Activated CD8-positive, alpha-beta T cell treated with anti-CD3 and anti-CD28 coated beads, Interleukin-2, amount 10 ng/mL, durations not matched to agents 7 days and 5 days (primary cell): ENCODE results near the gene CLDN5. TPM values are rescaled to one million over a fixed set of nuclear protein-coding genes. Genes with fewer than 3 reads are reported as not detected.

Experiments
- ATAC-seq: fragments of 150-1000 bp; cut with Tn5 transposase; one replicate; pipeline ENCODE4 v1.10.0; 2021; ENCODE audit warnings: moderate library complexity
- CTCF ChIA-PET: fragments of 350-600 bp; sonication (Branson Sonifier 250); formaldehyde crosslinking; loops from one replicate; lab custom pipeline; 2021; ENCODE audit warnings: antibody characterized with exemption; lab: Charles Lee
- POLR2A ChIA-PET: fragments of 350-600 bp; sonication (Branson Sonifier 250); formaldehyde crosslinking; loops from one replicate; lab custom pipeline; 2021; ENCODE audit warnings: antibody characterized with exemption; lab: Charles Lee
- DNase-seq: peaks from one replicate; pipeline ENCODE4 v3.0.0-alpha.2; 2020
- H3K27ac Mint-ChIP-seq: one replicate; pipeline ENCODE4 v1.8.0; 2021; ENCODE audit warnings: mild to moderate bottlenecking, mixed read lengths
- H3K27me3 Mint-ChIP-seq: one replicate; pipeline ENCODE4 v1.8.0; 2021; ENCODE audit warnings: low read depth, mixed read lengths
- H3K36me3 Mint-ChIP-seq: one replicate; pipeline ENCODE4 v1.8.0; 2021; ENCODE audit warnings: low read depth, mixed read lengths
- H3K4me1 Mint-ChIP-seq: one replicate; pipeline ENCODE4 v1.8.0; 2021; ENCODE audit warnings: low read depth, mixed read lengths
- H3K4me3 Mint-ChIP-seq: one replicate; pipeline ENCODE4 v1.8.0; 2021; ENCODE audit warnings: mild to moderate bottlenecking, mixed read lengths
- H3K9me3 Mint-ChIP-seq: one replicate; pipeline ENCODE4 v1.8.0; 2022; ENCODE audit warnings: mixed read lengths; ENCODE audit not compliant: insufficient read depth
- total RNA-seq, 2 experiments: library from RNA; stranded (reverse); gene quantifications; one replicate each; pipeline ENCODE4 v1.2.3, GENCODE V29; 2021

Gene CLDN5
- total RNA-seq, 2 experiments from 2014 or later = not detected

DNA sequence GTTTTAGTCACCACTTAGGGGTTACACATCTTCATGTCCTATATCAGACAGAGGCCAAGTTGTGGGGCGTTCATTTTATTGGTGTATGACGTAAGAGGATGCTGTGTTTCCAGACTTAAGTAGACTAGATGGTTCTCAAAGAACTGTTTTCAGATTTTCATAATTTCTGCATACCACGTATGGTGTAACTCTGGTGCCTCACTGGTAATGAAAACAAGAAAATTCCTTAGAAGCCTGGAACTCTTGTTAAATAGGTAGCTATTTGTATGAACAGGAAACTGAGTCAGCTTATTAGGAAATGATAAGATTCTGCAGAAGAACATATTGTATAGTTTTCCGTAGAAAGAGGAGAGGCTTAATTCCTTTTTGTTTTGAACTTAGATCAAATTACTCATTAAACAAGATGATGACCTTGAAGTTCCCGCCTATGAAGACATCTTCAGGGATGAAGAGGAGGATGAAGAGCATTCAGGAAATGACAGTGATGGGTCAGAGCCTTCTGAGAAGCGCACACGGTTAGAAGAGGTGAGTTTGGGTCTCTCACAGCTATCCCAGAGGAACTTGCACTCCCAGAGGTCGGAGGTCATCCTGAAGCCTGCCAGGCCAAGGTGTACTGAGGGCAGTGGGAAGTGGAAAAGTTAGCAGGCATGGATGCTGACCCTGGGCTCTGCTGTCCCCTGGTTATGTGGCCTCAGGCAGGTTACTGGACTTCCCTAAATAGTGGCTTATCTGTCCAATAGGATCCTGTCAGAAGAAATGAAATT is 40.5 kb downstream of the CLDN5 start:
- ChIA-PET CTCF (no interaction called here), POLR2A (no interaction called here)
- peaks cover 14% of the 10 kb centered on the region for H3K4me1 Mint-ChIP-seq
- no peaks in the 10 kb centered on the region for H3K9me3 Mint-ChIP-seq
- peaks cover 51% of the 10 kb centered on the region for H3K36me3 Mint-ChIP-seq
- H3K27ac Mint-ChIP-seq = peak overlapping the region; percentile 65
- H3K4me3 Mint-ChIP-seq = no peak overlapping the region
- DNase-seq (no peak), ATAC-seq (no peak)
- H3K27me3 Mint-ChIP-seq = no peaks in the 10 kb centered on the region

DNA sequence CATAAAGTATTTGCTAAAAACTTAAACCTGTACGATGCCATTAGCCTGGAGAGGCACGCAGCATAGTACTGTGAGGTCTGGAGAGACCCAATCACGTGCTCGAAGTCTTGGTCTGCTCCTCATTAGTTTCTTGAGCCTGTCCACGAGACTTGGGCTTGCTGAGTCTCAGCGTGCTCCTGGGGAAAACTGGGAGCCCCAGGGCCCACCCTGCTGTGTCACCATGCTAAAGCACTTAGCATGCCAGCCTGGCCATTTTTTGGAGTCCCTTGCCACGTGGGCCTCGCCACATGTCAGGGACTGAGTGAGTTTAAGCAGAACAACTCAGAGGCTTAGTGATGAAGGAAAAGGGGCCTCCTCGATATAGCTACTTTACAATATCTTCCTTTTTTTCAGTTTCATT is 41.9 kb downstream of the CLDN5 start:
- no peaks in the 10 kb centered on the region for H3K27me3 Mint-ChIP-seq
- no peak for DNase-seq
- H3K27ac Mint-ChIP-seq = no peak overlapping the region
- ChIA-PET CTCF (no interaction called here), POLR2A (no interaction called here)
- H3K9me3 Mint-ChIP-seq = no peaks in the 10 kb centered on the region
- no peak overlapping the region for H3K4me3 Mint-ChIP-seq
- peaks cover 21% of the 10 kb centered on the region for H3K4me1 Mint-ChIP-seq
- ATAC-seq = no peak
- peaks cover 41% of the 10 kb centered on the region for H3K36me3 Mint-ChIP-seq

- Mint-ChIP-seq H3K36me3 (peaks cover 39% of the 10 kb centered on the region), H3K27ac (no peak overlapping the region), H3K27me3 (no peaks in the 10 kb centered on the region), H3K4me3 (peak overlapping the region; percentile 99), H3K9me3 (no peaks in the 10 kb centered on the region), H3K4me1 (peaks cover 27% of the 10 kb centered on the region)
- no peak for DNase-seq
- ChIA-PET CTCF (interaction anchor here (1.8 to 2.4 kb wide), 2 partner anchors 8 to 149 kb away, joined by 5 to 15 read pairs; no protein-coding TSS in a partner anchor), POLR2A (interaction anchor here (0.6 to 3.5 kb wide), 5 partner anchors 9 to 149 kb away, joined by 3 to 20 read pairs (median 5); partner anchors contain the start of genes HIRA and MRPL40)
- no peak for ATAC-seq
These were observed 43.4 kb downstream of the CLDN5 start for GRCh38 chr22:19480789-19481188.

- Mint-ChIP-seq H3K36me3 (peaks cover 41% of the 10 kb centered on the region), H3K4me1 (peaks cover 31% of the 10 kb centered on the region), H3K27me3 (no peaks in the 10 kb centered on the region), H3K27ac (peak overlapping the region; percentile 98), H3K9me3 (no peaks in the 10 kb centered on the region), H3K4me3 (peak overlapping the region; percentile 99)
- ChIA-PET POLR2A (interaction anchor here (0.6 to 3.5 kb wide), 15 partner anchors 10 to 1330 kb away, joined by 3 to 20 read pairs (median 4); partner anchors contain the start of genes C22orf39, ESS2, HIRA and MRPL40), CTCF (interaction anchor here (1.0 to 2.4 kb wide), 5 partner anchors 9 to 301 kb away, joined by 3 to 15 read pairs (median 5); partner anchors contain the start of gene SLC25A1)
- DNase-seq = no peak
- ATAC-seq = no peak
These were observed 44.0 kb downstream of the CLDN5 start for GRCh38 chr22:19480173-19480568.

- Mint-ChIP-seq H3K4me1 (peaks cover 30% of the 10 kb centered on the region), H3K4me3 (peak within 1 kb of the TSS; percentile 99), H3K36me3 (peaks cover 35% of the 10 kb centered on the region), H3K9me3 (no peaks in the 10 kb centered on the region), H3K27me3 (no peaks in the 10 kb centered on the region), H3K27ac (peak within 1 kb of the TSS; percentile 98)
- ATAC-seq (peak; percentile 94), DNase-seq (peak; percentile 98)
- ChIA-PET POLR2A (interaction anchor here (0.5 to 3.5 kb wide), 18 partner anchors 10 to 1330 kb away, joined by 3 to 20 read pairs (median 4); partner anchors contain the start of genes C22orf39, DGCR2, ESS2 and HIRA), CTCF (interaction anchor here (1.0 to 2.4 kb wide), 6 partner anchors 10 to 300 kb away, joined by 3 to 15 read pairs (median 4); partner anchors contain the start of gene SLC25A1)
These were observed 44.6 kb downstream of the CLDN5 start, which contains the start of gene CDC45 for GRCh38 chr22:19479355-19480172. CDC45 (plus strand) TSS chr22:19479920; CDS start chr22:19479969, 49 bp downstream.

GRCh38 chr22:19478901-19479354 is 45.3 kb downstream of the CLDN5 start, which contains the start of gene UFD1:
UFD1 (minus strand) TSS chr22:19479193; CDS start chr22:19479085, 108 bp downstream.
- H3K27me3 Mint-ChIP-seq = no peaks in the 10 kb centered on the region
- CTCF ChIA-PET = interaction anchor here (1.2 to 2.7 kb wide), 9 partner anchors 28 to 335 kb away, joined by 3 to 29 read pairs (median 7); partner anchors contain the start of genes ESS2 and SLC25A1

DNA sequence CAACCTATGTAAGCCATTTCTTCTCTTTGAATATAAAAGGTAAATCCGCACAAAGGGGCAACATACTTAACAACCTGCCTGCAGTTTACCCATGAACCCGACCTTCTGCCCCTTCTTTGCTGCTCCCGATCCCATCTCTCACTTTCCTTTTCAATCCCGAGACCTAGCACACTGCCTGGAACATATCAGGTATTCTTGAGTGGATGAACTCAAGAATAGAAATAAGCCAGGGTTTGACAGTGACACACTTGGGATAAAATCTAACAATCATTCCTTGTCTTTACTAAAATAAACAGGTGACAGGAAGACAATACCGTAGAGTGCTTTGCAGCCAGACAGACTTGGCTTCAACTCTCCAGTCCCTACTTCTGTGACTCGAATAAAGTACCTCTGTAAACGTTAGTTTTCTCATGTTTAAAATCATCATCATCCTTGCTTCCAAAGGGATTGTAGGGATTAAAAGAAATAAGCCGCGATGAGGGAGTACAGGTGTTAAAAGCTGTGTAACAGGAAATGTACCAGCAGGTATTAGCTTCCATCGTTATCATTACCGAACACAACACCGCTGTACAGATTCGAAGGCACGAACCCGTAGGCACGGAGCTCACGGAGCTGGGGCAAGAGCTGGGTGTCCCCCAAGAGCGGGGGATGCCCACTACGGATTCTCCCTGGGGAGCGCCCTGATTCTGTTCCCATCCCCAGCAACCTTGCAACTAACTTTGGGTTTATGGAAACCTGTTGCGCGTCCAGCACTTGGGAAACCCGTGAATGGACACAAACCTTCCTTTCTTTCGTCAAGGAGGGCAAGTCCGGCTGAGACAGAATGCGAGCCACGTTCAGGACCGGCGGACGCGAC is 45.9 kb downstream of the CLDN5 start:
- CTCF ChIA-PET = interaction anchor here (0.8 to 2.7 kb wide), 13 partner anchors 7 to 334 kb away, joined by 3 to 29 read pairs (median 6); partner anchors contain the start of genes ESS2 and SLC25A1
- H3K4me3 Mint-ChIP-seq = peak overlapping the region; percentile 99
- peak; percentile 37 for DNase-seq
- peak overlapping the region; percentile 81 for H3K27ac Mint-ChIP-seq
- H3K9me3 Mint-ChIP-seq = no peaks in the 10 kb centered on the region
- peaks cover 29% of the 10 kb centered on the region for H3K4me1 Mint-ChIP-seq
- H3K27me3 Mint-ChIP-seq = no peaks in the 10 kb centered on the region
- peaks cover 32% of the 10 kb centered on the region for H3K36me3 Mint-ChIP-seq
- POLR2A ChIA-PET = interaction anchor here (1.0 to 3.5 kb wide), 4 partner anchors 9 to 55 kb away, joined by 3 to 20 read pairs (median 7); partner anchors contain the start of genes C22orf39, HIRA and MRPL40
- ATAC-seq = no peak

More at GRCh38 chr22:19478901-19479354, 45.3 kb downstream of the CLDN5 start, which contains the start of gene UFD1:
- H3K4me3 Mint-ChIP-seq = peak within 1 kb of the TSS; percentile 99
- H3K27ac Mint-ChIP-seq = peak within 1 kb of the TSS; percentile 98
- peaks cover 29% of the 10 kb centered on the region for H3K4me1 Mint-ChIP-seq
- POLR2A ChIA-PET = interaction anchor here (0.7 to 3.5 kb wide), 9 partner anchors 10 to 357 kb away, joined by 3 to 20 read pairs (median 5); partner anchors contain the start of genes C22orf39, DGCR2, ESS2 and HIRA
- ATAC-seq (peak; percentile 61), DNase-seq (peak; percentile 87)
- H3K9me3 Mint-ChIP-seq = no peaks in the 10 kb centered on the region
- peaks cover 32% of the 10 kb centered on the region for H3K36me3 Mint-ChIP-seq

DNA sequence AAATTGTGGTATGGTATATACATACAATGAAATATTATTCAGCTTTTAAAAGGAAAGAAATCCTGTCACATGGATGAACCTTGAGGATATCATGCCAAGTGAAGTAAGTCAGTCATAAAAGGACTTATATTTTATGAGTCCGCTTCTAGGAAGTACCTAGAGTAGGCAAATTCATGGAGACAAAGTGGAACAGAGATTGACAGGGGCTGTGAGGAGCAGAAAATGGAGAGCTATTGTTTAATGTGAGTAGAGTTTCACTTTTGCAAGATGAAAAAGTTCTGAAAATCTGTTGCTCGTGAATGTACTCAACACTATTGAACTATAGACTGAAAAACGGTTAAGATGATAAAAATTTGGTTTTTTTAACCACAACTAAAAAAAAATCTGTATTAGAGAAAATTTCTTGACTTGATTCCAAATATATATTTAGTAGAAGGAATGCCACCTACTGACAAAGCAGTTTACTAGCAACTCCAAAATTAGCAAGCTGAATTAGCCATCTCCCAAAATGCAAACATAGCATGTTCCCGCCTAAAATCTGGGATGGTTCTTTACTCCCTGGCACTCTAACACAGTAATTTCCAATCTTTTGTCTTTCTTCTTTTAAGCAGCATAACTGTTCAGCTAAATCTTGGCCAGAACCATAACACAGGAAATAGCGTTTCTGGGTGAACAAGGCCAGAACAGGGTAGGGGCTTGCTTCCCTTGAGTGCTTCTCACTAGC is 46.7 kb downstream of the CLDN5 start:
- H3K9me3 Mint-ChIP-seq = no peaks in the 10 kb centered on the region
- H3K4me1 Mint-ChIP-seq = peaks cover 29% of the 10 kb centered on the region
- peak overlapping the region; percentile 99 for H3K4me3 Mint-ChIP-seq
- DNase-seq = no peak
- H3K27ac Mint-ChIP-seq = peak overlapping the region; percentile 81
- ChIA-PET CTCF (interaction anchor here (0.8 to 2.7 kb wide), 15 partner anchors 8 to 367 kb away, joined by 3 to 29 read pairs (median 5); partner anchors contain the start of genes ESS2 and SLC25A1), POLR2A (interaction anchor here (0.7 to 3.5 kb wide), 4 partner anchors 30 to 54 kb away, joined by 3 to 20 read pairs (median 4); partner anchors contain the start of genes HIRA and MRPL40)
- no peak for ATAC-seq
- no peaks in the 10 kb centered on the region for H3K27me3 Mint-ChIP-seq
- H3K36me3 Mint-ChIP-seq = peaks cover 30% of the 10 kb centered on the region

DNA sequence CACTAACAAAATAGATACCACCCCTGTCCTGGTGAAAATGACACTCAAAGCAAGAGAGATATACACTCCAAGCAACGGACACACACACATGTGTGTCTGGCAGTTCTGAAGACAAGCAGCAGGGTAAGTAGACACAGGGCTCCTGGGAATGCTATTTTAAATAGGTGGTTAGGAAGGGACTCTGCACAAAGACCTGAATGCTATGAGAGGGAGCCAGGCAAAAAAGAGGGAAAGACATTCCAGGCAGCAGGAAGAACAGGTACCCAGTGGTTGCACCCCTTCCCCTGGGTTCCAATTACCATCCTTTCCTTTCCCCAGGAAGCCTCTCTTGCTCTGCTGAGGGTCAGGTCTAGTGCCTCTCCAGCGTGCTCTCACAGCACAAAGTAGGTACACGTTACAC is 48.2 kb downstream of the CLDN5 start:
- no peak overlapping the region for H3K27ac Mint-ChIP-seq
- no peak overlapping the region for H3K4me3 Mint-ChIP-seq
- H3K4me1 Mint-ChIP-seq = peaks cover 28% of the 10 kb centered on the region
- H3K27me3 Mint-ChIP-seq = no peaks in the 10 kb centered on the region
- H3K9me3 Mint-ChIP-seq = no peaks in the 10 kb centered on the region
- ATAC-seq (no peak), DNase-seq (no peak)
- POLR2A ChIA-PET = no interaction called here
- CTCF ChIA-PET = no interaction called here
- H3K36me3 Mint-ChIP-seq = peaks cover 37% of the 10 kb centered on the region
